GM19397 (cell line): Measurements from ENCODE around the gene CAPN12.

Experiments
- ATAC-seq: cut with Tn5 transposase; IDR thresholded peaks from one replicate; pipeline ENCODE4 v1.9.1; 2021; ENCODE audit warnings: mild to moderate bottlenecking, moderate library complexity; ENCODE audit not compliant: unreplicated experiment

Gene CAPN12

DNA sequence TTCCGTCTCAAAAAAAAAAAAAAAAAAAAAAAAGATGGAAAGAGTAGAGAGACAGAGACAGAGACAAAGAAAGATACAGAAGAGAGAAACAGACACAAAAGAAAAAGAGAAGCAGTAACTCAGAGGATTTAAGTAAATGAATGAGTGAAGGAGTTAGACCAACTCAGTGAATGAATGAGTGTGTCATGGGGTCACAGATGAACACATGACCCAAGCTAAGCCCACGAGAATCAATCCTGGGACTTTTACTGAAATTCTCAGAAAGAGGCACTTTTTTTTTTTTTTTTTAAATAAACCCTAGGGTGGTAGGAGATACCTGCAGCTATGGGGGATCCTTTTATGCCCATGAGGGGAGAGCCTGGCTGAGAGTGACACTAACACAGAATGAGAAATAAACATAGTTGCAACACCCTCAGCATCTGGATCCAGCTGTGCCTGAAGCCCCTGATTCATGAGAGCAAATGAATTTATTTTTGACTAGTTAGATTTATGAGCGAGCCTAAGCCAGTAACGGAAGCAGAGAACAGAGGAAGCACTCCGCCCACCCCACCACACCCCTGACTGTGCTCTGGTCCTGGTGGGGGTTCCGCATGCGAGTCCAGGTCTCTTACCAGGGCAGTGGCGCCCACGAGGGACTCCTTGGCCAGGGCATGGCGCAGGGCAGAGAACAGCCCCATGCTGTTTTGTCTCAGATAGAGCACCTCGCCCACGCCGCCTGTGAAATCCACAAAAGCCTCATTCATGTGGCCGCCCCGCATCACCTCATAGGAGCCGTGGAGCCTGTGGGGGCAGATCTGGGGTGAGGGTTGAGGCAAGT, 4.6 kb downstream of the CAPN12 start:
- ATAC-seq, result no peak

- no peak for ATAC-seq
These were observed 6.1 kb downstream of the CAPN12 start for GRCh38 chr19:38737921-38738737.

DNA sequence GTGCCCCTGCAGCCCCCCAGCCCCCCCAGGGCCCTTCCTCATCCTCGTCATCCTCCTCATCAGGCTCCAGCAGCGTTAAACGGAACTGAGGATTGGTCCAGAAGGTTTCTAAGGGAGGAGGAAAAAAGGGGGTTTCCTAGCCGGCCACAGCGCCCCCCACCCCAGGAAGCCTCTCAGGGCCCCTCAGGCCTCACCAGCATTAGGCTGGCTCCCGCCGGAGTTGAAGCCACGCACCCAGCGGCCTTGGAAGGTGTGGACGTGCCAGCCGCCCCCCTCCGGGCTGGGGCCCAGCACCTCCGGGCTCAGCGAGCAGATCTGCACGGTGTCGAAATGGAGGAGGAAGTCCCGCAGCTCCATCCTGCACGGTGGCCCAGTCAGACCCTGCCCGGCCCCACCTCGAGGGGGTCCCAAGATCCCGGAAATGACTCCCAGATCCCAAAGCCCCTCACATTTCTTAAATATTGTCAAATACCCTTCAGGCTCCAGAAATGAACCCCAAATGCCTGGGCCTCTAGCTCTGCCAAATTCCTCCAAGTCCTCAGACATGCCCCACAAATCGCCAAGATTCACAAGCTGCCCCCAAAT, 6.9 kb downstream of the CAPN12 start:
- no peak for ATAC-seq

DNA sequence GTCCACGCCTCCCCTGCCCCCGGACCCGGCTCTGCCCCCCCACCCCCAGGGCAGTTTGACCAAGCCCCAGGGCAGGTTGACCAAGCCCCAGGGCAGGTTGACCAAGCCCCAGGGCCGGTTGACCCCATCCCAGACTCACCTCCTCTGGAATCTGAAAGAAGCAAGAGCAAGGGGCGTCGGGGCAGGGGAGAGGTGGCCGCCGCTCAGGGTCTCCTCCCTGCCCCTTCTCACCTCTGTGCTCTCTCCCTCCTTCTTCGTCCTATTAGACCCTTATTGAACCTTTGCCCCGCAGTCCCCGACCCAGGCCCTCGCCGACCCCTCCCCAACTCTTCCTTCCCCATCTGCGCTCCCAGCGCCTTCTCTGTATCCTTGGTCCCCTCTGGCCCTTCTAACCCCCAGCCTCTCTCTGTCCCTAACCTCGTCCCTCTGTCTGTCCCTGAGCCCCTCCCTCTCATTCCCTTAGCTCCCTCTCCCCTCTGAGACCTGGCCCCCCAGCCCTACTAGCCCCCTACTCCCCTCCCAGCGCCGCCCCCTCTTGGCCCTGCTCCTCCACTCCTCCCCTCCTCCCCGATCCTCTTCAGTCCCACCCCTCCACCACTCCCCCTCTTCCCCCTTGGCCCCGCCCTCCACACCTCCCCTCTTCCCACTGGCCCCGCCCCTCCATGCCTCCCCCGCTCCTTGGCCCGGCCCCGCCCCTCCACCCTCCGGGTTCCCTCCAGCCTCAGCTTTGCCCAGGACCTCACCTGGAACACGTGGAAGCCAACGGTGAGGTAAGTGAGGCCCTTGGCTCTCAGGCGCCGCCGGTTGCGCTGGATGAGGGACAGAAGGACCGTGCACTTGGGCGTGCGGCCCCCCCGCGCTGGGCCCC, 7.6 kb downstream of the CAPN12 start:
- no peak for ATAC-seq

DNA sequence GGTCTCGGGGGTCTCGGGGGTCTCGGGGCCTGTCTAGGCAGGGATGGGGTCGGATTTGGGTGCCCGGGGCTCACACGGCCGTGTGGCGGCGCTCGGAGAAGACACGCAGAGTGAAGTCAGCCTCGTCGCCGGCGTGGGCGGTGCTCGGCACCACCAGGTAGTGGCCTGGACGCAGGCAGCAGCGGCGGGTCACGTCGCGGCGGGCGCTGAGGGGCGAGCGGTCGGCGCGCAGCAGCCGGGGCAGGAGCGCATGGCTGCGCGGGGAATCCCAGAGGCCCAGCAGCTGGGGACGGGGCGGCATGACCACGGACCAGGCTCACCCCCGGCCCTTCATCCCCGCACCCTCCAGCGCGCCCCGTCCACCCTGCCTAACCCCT, 8.2 kb downstream of the CAPN12 start:
- ATAC-seq, result no peak

DNA sequence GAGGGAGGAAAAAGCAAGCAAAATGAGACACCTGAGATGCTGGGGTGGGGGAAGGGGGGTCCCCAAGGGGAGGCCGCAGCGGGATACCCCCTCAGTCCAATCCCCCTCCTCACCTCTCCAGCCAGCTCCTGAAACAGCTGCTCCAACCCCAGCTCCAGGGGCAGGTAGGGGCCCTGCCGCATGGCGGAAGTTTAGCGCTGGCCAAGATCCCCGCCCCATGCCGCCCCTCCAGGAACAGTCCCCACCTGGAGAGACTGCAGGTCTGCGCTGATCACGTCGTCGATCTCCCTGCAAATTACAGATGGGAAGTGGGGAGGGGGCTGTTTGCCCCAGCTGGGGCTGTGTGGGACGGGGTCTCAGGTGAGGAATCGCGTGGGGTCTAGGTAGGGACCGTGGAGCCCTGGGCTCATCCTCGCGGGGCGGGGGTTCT, 9.0 kb downstream of the CAPN12 start:
- no peak for ATAC-seq

DNA sequence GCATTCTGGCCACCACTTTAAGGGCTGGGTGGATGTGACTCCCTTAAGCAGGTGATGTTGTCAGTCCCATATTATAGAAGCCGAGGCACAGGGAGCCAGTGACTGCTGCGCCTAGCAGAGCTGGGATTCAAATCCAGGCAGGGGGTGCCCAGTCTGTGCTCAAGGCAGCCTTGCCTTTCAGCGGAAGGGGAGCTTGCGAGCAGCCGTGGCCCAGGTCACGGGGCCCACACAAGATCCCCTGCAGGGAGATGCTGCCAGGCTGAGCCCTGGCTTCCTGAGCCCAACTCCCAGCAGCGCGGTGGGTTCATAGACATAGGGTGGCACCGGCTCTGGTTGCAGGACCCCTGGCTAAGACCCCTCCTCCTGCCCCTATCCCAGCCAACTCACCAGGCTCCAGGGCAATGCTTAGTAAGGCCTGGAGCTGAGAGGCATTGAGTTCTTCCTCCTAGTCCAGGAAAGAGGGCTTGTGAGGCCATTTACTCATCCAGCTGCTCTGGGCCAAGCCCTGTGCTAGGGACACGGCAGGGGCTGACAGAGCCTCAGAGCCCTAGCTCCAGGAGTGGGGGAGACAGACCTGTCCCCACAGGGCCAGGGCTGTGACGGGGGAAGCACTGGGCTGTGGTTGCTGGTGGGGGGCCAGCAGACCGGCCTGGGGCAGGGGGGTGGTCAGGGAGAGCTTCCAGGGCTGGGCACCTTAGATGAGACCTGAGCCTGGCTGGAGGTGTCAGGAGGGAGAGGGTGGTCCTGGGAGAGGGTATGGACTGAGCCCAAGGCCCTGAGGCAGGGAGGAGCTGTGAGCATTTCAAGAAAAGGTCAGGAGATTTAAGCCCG, 9.6 kb downstream of the CAPN12 start:
- ATAC-seq, result no peak

DNA sequence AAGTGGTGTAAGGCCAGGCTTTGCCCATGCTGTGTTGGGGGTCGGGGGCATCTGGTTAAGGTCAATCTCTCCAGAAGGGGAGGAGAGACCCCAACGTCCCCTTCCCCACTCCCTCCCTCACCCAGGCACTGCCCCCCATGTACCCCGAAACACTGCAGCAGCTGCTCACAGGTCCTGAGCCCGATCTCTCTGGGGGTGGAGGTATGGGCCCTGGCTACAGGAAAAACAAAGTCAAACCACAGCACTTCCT, 10.2 kb downstream of the CAPN12 start:
- ATAC-seq, result no peak

GRCh38 chr19:38733493-38734175, 10.6 kb downstream of the CAPN12 start:
- ATAC-seq, result no peak

- ATAC-seq, result no peak
These were observed 11.1 kb downstream of the CAPN12 start for GRCh38 chr19:38733241-38733492.

- ATAC-seq, result no peak
These were observed 12.5 kb downstream of the CAPN12 start for GRCh38 chr19:38731654-38732301.

DNA sequence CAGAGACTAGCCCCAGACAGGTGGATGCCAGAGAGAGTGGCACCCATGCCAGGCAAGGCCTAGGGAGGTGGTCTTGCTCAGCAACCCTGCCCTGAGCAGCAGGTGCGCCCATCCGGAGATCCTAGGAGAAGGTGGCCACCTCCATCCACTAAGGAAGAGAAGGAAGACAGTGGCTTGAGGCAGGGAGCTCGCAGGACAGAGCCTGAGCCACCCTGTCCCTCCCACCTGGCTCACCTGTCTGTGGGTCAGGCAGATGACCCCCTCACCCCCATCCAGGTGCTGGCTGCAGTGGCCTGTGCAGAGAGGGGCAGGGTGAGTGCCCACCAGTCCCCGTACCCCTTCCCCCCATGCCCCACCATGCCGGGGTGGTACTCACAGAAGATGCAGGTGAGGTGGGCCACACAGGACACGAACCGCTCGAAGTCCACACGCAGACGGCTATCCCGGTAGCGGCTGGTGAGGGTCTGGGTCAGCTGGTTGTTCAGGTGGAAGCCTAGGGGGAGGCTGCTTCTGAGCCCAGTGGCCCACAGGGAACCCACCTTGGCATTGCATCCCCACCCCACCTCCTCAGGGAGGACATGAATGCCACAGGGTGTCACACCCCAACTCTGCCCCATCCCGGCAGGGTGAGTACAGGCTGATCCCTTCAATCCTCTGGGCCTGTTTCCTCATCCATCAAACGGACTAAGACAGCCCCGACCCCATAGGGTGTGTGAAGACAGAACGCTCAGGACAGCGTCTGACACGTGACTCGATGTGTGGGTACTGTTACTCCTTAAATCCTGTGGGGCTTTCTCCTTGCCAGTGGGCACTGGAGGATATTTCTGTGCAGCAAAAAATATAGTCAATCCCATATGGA, 13.3 kb downstream of the CAPN12 start:
- no peak for ATAC-seq

DNA sequence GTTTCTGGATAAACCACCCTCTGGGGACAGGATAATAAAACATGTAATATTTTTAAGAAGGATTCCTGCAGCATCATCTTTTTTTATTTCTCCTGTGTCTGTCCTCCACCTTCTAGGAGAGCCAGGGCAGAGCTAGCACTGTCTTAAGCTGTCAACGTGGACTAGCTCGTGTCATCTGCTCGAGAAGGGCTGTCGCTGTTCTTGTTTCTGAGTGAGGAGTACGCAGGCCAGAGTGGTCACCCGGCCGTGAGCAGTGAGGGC, 13.9 kb downstream of the CAPN12 start:
- ATAC-seq, result no peak

DNA sequence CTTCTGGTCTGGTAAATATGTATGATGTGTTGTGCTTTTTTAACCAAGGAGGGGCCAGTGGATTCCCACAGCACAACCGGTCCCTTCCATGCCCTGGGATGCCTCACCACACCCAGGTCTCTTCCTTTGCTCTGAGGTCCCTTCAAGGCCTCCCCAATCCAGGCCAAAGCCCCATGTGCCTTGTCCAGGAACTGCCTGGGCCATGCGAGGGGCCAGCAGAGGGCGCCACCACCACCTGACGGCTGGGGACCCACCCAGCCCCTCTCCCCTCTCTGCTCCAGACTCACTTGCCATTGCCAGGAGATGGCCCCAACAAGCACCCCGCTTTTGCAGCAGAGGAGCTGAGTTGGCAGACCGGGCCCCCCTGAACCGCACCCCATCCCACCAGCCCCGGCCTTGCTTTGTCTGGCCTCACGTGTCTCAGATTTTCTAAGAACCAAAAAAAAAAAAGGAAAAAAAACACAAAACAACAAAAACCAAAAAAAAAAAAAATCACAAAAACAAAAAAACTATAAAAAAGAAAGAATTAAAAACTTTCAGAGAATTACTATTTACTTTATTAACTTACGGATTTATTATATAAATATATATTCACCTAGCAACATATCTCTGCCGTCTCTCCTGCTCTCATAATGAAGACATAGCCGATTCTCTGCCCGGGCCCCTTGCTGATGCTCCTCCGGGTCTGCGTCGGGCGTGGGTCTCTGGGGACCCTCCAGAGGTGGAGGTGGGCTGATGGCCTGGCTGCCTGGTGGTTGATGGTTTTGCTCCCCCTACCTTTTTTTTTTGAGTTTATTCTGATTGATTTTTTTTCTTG, 14.4 kb downstream of the CAPN12 start:
- ATAC-seq, result no peak

GRCh38 chr19:38728752-38729541, 15.3 kb downstream of the CAPN12 start:
- no peak for ATAC-seq

DNA sequence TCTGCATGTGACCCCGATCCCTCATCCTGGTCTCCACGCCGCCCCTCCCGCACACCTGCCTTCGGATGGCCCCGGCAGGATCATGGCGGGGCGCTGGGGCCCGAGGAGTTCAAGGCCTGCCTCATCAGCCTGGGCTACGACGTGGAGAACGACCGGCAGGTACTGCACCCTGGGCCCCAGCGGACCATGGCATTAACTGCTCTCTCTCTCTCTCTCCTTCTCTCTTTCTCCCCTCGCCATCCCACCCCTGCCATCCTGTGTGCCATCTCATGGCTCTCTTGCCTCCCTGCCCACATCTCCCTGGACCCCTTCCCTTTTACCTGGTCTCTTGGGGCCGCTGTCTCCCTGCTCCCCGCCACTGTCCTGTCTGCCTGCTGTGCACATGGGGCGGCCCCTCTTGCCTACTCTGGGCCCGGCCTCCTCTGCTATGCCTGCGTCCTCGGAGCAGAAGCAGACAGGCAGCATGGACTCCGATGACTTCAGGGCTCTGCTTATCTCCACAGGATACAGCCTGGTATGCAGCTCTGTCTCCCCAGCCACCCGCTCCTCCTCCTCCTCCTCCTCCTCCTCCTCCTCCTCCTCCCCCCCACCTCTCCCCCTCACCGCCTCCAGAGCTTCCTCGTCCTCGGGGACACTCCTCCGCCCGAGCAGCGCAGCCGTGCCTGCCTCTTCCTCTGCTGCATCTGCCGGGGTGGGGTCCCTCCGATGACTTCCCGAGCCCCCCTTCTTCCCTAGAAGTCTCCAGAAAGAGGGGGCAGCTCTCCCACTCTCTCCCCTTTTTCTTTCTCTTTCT, 16.2 kb downstream of the CAPN12 start:
- no peak for ATAC-seq
